Bone marrow (tissue), 2 donors: ENCODE measurements around the gene PDZD2.
A peak's percentile ranks its signal among the peaks of the same experiment; 100 is the strongest.
"Not testable (repeated sequence)": the region's sequence is repeated elsewhere in the genome, so short reads cannot be mapped to it uniquely, and the experiment has no call there.

ENCODE experiments used
- DNase-seq, 2 donors: peaks; one replicate each; lab custom pipeline; 2025; lab: John Stamatoyannopoulos, UW

Gene PDZD2

GRCh38 chr5:32076699-32077695 lies 438.1 kb downstream of the PDZD2 start:
- DNase-seq: peak in 1 of 2 donors; percentile 20

DNA sequence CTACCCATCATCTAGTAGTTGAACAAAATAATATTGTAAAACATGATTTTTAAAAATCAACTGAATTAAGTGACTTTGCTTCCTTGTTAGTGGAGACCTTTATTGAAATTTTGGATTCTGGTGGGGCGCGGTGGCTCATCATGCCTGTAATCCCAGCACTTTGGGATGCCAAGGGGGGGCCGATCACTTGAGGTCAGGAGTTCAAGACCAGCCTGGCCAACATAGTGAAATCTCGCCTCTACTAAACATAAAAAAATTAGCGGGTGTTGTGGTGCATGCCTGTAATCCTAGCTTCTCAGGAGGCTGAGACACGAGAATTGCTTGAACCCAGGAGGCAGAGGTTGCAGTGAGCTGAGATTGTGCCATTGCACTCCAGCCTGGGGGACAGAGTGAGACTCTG lies 439.9 kb downstream of the PDZD2 start:
- not testable (repeated sequence) for DNase-seq

GRCh38 chr5:32080565-32080964 lies 441.6 kb downstream of the PDZD2 start:
- DNase-seq: not testable (repeated sequence)

GRCh38 chr5:32082701-32083100 lies 443.8 kb downstream of the PDZD2 start:
- no peak for DNase-seq

DNA sequence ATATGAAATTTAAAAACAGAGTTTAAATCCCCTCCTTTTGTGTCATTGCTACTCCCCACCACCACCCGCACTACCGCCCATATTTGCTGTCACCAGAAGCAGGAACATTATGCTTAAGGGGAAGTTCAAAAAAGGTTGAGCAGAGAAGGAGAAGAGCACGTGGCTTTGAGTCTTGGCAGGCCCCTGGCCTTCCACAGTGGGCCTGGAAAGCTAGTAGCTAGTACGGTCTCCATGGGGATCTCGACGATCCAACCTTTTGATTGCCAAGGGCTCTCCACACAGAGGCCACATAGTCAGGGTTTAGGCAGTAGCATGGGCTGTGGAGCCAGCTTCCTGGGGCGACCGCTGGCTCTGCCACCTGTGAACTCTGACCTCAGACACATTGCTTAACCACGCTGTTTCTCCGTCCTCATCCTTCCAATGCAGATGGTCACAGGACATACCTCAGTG lies 445.1 kb downstream of the PDZD2 start:
- DNase-seq: no peak

DNA sequence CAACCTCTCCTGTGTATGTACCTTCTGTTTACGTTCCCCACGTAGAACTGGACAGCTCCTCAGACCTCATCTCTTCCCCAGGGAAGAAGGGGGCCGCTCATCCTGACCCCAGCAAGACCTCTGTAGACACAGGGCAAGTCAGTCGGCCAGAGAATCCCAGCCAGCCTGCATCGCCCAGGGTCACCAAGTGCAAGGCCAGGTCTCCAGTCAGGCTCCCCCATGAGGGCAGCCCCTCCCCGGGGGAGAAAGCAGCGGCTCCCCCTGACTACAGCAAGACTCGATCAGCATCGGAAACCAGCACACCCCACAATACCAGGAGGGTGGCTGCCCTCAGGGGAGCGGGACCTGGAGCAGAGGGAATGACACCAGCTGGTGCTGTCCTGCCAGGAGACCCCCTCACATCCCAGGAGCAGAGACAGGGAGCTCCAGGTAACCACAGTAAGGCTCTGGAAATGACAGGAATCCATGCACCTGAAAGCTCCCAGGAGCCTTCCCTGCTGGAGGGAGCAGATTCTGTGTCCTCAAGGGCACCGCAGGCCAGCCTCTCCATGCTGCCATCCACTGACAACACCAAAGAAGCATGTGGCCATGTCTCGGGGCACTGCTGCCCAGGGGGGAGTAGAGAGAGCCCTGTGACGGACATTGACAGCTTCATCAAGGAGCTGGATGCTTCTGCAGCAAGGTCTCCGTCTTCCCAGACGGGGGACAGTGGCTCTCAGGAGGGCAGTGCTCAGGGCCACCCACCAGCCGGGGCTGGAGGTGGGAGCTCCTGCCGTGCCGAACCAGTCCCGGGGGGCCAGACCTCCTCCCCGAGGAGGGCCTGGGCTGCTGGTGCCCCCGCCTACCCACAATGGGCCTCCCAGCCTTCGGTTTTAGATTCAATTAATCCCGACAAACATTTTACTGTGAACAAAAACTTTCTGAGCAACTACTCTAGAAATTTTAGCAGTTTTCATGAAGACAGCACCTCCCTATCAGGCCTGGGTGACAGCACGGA lies 448.5 kb downstream of the PDZD2 start:
- DNase-seq: no peak

DNA sequence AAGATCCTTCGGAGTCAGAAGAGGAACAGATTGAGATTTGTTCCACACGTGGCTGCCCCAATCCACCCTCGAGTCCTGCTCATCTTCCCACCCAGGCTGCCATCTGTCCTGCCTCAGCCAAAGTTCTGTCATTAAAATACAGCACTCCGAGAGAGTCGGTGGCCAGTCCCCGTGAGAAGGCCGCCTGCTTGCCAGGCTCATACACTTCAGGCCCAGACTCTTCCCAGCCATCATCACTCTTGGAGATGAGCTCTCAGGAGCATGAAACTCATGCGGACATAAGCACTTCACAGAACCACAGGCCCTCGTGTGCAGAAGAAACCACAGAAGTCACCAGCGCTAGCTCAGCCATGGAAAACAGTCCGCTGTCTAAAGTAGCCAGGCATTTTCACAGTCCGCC lies 449.3 kb downstream of the PDZD2 start:
- no peak for DNase-seq

GRCh38 chr5:32089146-32090000 lies 450.4 kb downstream of the PDZD2 start:
- no peak for DNase-seq

DNA sequence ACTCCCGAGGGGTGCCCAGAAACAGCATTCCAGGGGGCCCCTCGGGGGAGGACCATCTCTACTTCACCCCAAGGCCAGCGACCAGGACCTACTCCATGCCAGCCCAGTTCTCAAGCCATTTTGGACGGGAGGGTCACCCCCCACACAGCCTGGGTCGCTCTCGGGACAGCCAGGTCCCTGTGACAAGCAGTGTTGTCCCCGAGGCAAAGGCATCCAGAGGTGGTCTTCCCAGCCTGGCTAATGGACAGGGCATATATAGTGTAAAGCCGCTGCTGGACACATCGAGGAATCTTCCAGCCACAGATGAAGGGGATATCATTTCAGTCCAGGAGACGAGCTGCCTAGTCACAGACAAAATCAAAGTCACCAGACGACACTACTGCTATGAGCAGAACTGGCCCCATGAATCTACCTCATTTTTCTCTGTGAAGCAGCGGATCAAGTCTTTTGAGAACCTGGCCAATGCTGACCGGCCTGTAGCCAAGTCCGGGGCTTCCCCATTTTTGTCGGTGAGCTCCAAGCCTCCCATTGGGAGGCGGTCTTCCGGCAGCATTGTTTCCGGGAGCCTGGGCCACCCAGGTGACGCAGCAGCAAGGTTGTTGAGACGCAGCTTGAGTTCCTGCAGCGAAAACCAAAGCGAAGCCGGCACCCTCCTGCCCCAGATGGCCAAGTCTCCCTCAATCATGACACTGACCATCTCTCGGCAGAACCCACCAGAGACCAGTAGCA lies 451.3 kb downstream of the PDZD2 start:
- DNase-seq: no peak

DNA sequence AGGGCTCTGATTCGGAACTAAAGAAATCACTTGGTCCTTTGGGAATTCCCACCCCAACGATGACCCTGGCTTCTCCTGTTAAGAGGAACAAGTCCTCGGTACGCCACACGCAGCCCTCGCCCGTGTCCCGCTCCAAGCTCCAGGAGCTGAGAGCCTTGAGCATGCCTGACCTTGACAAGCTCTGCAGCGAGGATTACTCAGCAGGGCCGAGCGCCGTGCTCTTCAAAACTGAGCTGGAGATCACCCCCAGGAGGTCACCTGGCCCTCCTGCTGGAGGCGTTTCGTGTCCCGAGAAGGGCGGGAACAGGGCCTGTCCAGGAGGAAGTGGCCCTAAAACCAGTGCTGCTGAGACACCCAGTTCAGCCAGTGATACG lies 451.8 kb downstream of the PDZD2 start:
- no peak for DNase-seq

DNA sequence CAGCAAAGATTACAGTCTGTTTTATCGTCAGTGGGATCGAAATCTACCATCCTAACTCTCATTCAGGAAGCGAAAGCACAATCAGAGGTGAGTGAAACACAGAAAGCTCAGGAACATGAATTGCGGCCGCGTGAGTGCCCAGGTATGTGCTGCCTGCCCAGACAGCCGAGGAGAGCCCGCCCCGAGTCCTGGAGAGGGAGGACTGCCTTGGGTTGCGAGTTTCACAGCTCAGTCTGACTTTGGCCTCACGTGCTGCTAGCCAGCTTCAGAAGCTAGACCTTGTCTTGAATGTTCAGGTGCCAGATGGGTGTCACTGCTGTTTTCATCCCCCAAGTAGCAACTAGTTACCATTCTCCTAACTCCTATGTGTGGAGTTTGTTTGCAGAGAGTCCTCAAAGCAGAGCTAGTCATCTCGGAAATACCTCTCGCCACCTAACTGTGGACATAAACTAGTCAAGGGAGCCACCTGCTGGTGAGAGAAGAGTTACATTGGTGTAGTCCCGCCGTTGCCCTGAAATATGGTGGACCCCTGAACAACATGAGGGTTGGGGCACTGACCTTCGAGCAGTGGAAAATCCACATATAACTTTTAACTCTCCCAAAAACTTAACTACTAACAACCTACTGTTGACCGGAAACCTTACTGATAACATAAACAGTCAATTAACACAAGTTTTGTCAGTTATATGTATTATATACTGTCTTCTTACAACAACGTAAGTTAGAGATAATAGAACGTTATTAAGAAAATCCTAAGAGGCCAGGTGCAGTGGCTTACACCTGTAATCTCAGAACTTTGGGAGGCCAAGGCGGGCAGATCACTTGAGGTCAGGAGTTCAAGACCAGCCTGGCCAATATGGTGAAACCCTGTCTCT lies 454.2 kb downstream of the PDZD2 start:
- DNase-seq: peak in 1 of 2 donors; percentile 54

DNA sequence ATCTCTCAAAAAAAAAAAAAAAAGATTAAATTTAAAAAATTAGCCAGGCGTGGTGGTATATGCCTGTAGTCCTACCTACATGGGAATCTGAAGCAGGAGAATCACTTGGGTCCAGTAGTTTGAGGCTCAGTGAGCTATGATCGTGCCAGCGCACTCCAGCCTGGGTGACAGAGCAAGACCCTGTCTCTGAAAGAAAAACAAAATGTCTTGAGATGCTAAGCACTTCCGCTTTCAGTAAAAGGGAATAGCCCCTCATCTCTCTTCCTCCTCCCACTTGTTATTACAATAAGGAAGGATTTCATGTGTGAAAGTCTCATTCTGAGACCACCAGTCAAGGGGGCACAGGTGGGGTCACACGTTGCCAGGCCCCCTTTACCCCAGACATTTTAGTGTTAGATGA lies 455.8 kb downstream of the PDZD2 start:
- DNase-seq: no peak

- DNase-seq: no peak
These were observed 456.3 kb downstream of the PDZD2 start for GRCh38 chr5:32095261-32095671.

DNA sequence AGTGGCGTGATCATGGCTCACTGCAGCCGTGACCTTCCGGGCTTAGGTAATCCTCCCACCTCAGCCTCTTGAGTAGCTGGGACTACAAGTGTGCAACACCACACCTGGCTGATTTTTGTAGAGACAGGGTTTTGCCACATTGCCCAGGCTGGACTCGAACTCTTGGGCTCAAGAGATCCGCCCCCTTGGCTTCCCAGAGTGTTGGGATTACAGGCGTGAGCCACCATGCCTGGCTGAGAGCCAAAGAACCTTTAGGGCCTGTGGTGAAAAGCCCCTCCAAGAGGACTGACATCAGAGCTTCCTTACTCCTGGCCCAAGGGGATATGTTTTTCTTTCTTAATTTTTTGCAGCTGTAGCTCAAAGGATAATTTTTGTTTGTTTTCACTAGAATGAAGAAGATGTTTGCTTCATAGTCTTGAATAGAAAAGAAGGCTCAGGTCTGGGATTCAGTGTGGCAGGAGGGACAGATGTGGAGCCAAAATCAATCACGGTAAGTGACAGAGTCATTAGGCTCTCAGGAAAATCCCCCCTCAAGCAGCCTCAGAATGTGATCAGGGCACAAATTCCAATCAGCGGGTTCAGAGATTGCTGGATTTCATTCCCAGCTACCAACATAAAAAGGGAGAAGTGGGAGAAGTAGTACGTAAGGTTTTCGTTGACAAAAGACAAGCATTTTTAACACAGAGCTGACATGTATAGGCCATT lies 458.1 kb downstream of the PDZD2 start:
- no peak for DNase-seq

GRCh38 chr5:32098291-32098690 lies 459.4 kb downstream of the PDZD2 start:
- DNase-seq: no peak

GRCh38 chr5:32098890-32099310 lies 460.0 kb downstream of the PDZD2 start:
- no peak for DNase-seq

GRCh38 chr5:32099486-32100035 lies 460.6 kb downstream of the PDZD2 start:
- no peak for DNase-seq

- DNase-seq: no peak
These were observed 461.3 kb downstream of the PDZD2 start for GRCh38 chr5:32100230-32100629.
